ENCODE measurements around the gene CRYGN. TPM values are rescaled to one million over a fixed set of nuclear protein-coding genes. Genes with fewer than 3 reads are reported as not detected.

CRYGN gene
- total and polyA plus RNA-seq, 2 experiments from 2014 or later: 0.59 to 1.5 TPM

DNA sequence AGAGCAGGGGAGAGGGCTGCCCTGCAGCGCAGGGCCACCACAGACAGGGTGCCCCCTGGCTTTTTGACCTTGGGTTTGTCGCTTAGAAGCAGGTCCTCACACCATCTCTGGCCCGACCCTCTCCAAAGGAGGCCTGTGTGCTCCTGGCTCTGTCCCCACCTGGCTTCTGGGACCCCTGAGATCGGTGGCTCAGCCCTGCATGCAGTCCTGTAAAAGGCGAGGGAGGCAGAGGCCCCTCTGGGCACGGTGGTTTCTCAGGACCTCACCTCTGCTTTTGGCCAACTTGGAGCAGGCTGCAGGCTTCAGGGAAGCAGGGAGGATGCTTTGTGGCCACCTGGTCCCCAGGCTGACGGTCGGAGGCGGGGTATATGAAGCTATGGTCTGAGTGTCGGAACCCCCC lies 51.5 kb downstream of the CRYGN start (continued):
- no peak for TF ChIP-seq STAT1 (IDR thresholded peaks at IDR 0.05; ENCODE audit: unreplicated experiment)
- TF ChIP-seq, protein P1, sequence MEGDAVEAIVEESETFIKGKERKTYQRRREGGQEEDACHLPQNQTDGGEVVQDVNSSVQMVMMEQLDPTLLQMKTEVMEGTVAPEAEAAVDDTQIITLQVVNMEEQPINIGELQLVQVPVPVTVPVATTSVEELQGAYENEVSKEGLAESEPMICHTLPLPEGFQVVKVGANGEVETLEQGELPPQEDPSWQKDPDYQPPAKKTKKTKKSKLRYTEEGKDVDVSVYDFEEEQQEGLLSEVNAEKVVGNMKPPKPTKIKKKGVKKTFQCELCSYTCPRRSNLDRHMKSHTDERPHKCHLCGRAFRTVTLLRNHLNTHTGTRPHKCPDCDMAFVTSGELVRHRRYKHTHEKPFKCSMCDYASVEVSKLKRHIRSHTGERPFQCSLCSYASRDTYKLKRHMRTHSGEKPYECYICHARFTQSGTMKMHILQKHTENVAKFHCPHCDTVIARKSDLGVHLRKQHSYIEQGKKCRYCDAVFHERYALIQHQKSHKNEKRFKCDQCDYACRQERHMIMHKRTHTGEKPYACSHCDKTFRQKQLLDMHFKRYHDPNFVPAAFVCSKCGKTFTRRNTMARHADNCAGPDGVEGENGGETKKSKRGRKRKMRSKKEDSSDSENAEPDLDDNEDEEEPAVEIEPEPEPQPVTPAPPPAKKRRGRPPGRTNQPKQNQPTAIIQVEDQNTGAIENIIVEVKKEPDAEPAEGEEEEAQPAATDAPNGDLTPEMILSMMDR (conservative IDR thresholded peaks at IDR 0.05; ENCODE audit: low read depth in 2 of 2): no peak
- no peak for TF ChIP-seq ZNF114 (CRISPR knock-in tag; IDR thresholded peaks at IDR 0.05)
- TF ChIP-seq, protein P2, sequence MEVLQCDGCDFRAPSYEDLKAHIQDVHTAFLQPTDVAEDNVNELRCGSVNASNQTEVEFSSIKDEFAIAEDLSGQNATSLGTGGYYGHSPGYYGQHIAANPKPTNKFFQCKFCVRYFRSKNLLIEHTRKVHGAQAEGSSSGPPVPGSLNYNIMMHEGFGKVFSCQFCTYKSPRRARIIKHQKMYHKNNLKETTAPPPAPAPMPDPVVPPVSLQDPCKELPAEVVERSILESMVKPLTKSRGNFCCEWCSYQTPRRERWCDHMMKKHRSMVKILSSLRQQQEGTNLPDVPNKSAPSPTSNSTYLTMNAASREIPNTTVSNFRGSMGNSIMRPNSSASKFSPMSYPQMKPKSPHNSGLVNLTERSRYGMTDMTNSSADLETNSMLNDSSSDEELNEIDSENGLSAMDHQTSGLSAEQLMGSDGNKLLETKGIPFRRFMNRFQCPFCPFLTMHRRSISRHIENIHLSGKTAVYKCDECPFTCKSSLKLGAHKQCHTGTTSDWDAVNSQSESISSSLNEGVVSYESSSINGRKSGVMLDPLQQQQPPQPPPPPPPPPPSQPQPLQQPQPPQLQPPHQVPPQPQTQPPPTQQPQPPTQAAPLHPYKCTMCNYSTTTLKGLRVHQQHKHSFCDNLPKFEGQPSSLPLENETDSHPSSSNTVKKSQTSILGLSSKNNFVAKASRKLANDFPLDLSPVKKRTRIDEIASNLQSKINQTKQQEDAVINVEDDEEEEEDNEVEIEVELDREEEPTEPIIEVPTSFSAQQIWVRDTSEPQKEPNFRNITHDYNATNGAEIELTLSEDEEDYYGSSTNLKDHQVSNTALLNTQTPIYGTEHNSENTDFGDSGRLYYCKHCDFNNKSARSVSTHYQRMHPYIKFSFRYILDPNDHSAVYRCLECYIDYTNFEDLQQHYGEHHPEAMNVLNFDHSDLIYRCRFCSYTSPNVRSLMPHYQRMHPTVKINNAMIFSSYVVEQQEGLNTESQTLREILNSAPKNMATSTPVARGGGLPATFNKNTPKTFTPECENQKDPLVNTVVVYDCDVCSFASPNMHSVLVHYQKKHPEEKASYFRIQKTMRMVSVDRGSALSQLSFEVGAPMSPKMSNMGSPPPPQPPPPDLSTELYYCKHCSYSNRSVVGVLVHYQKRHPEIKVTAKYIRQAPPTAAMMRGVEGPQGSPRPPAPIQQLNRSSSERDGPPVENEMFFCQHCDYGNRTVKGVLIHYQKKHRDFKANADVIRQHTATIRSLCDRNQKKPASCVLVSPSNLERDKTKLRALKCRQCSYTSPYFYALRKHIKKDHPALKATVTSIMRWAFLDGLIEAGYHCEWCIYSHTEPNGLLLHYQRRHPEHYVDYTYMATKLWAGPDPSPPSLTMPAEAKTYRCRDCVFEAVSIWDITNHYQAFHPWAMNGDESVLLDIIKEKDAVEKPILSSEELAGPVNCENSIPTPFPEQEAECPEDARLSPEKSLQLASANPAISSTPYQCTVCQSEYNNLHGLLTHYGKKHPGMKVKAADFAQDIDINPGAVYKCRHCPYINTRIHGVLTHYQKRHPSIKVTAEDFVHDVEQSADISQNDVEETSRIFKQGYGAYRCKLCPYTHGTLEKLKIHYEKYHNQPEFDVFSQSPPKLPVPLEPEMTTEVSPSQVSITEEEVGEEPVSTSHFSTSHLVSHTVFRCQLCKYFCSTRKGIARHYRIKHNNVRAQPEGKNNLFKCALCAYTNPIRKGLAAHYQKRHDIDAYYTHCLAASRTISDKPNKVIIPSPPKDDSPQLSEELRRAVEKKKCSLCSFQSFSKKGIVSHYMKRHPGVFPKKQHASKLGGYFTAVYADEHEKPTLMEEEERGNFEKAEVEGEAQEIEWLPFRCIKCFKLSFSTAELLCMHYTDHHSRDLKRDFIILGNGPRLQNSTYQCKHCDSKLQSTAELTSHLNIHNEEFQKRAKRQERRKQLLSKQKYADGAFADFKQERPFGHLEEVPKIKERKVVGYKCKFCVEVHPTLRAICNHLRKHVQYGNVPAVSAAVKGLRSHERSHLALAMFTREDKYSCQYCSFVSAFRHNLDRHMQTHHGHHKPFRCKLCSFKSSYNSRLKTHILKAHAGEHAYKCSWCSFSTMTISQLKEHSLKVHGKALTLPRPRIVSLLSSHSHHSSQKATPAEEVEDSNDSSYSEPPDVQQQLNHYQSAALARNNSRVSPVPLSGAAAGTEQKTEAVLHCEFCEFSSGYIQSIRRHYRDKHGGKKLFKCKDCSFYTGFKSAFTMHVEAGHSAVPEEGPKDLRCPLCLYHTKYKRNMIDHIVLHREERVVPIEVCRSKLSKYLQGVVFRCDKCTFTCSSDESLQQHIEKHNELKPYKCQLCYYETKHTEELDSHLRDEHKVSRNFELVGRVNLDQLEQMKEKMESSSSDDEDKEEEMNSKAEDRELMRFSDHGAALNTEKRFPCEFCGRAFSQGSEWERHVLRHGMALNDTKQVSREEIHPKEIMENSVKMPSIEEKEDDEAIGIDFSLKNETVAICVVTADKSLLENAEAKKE (CRISPR knock-in tag; IDR thresholded peaks at IDR 0.05): no peak

DNA sequence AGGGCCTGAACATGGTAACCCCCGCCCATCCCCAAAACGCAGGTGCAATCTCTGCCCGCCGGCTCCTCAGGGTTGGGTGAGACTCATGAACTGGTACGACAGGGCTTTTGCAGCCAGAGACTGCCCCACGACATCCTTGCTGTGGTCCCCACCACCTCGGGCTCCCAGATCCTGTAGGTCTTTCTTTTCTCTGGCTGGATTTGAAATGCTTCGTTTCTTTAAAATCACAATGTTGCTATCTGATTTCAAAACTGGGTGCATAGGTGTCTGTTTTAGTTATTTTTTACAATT lies 52.0 kb downstream of the CRYGN start:
- TF ChIP-seq, protein P2 (CRISPR knock-in tag; IDR thresholded peaks at IDR 0.05): no peak
- no peak for TF ChIP-seq ZNF114 (CRISPR knock-in tag; IDR thresholded peaks at IDR 0.05)
- no peak overlapping the region for H3K4me3 ChIP-seq
- Mint-ChIP-seq H3K4me1 (peaks cover 12% of the 10 kb centered on the region), H3K9me3 (no peaks in the 10 kb centered on the region), H3K4me3 (no peak overlapping the region), H3K27me3 (ENCODE audit: insufficient read depth, low read depth, poor library complexity) (peaks cover 9% of the 10 kb centered on the region), H3K27ac (no peak overlapping the region), H3K36me3 (ENCODE audit: low read depth) (no peaks in the 10 kb centered on the region; the same call in 2 of the 3 replicates)
- DNase-seq (ENCODE audit: low spot score): no peak
- no peak overlapping the region for H3K27ac ChIP-seq (ENCODE audit: low read depth)
- H3K79me2 ChIP-seq (replicated peaks; ENCODE audit: insufficient read depth): no peaks in the 10 kb centered on the region
- H3F3A ChIP-seq (replicated peaks; ENCODE audit: low read depth): peaks cover 7% of the 10 kb centered on the region; the same call in 1 of the 2 replicates
- no peak for ATAC-seq
- H3K9me2 ChIP-seq (ENCODE audit: insufficient read depth): no peaks in the 10 kb centered on the region
- peaks cover 13% of the 10 kb centered on the region for H3K27me3 ChIP-seq (ENCODE audit: insufficient read depth)
- no peaks in the 10 kb centered on the region for H4K20me1 ChIP-seq (replicated peaks; ENCODE audit: insufficient read depth)
- no peak overlapping the region for H2AFZ ChIP-seq
- no peak overlapping the region for H3K4me2 ChIP-seq
- no peaks in the 10 kb centered on the region for H3K4me1 ChIP-seq (ENCODE audit: insufficient read depth)
- H3K36me3 ChIP-seq (ENCODE audit: insufficient read depth): no peaks in the 10 kb centered on the region; the same call in 1 of the 2 replicates

All from GM23338 (cell line).